Glomerular visceral epithelial cell (primary cell): ENCODE results near the gene PIGW.
"Not testable (repeated sequence)": the region's sequence is repeated elsewhere in the genome, so short reads cannot be mapped to it uniquely, and the experiment has no call there.

Experiments
- DNase-seq: peaks from one replicate; pipeline ENCODE4 v3.0.0-alpha.2; 2016; ENCODE audit errors: extremely low spot score

The PIGW gene

DNA sequence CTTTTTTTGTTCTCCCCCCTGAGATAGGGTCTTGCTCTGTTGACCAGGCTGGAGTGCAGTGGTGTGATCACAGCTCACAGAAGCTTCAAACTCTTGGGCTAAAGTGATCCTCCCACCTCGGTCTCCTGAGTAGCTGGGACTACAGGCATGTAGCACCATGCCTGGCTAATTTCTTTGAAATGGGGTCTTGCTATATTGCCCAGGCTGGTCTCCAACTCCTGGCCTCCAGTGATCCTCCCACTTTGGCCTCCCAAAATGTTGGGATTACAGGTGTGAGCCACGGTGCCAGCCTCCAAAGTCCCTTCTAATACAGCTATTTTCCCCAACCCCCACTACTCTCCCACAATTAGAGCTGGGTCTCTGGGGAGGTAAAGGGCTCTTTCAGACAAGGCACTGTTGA lies 26.3 kb upstream of the PIGW start:
- DNase-seq: not testable (repeated sequence)

DNA sequence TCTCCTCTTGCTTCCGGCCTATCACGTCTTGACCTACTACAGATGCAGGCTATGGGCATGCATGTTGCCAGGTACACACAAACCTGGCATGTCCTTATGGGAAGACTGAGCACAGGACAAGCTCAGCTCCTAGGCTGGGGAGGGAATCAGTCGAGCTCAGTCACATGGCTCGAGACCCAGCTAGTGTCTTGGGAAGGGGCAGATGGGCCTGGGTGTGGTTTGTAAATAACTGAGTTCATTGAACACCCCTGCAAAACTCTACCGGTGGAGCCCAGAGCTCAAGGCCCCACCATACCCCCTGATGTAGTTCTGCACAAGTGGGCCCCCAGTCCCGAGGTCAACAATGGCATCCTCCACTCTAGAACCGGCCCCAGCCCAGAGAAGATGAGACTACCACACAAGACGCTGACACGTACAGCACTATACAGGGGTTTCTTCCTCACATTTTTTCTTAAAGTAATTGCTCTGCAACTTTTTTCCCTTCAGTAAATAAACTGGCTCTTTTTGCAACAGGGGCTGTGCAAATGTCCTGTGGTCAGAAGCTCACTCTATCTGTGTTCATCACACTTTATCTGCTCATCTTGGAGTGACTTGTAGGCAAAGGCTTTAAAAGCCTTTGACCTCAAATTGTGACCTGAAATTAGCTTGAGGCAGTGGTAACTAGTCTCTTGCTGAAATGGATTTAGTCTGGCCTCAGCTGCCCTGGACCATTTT lies 25.4 kb upstream of the PIGW start:
- DNase-seq: no peak

DNA sequence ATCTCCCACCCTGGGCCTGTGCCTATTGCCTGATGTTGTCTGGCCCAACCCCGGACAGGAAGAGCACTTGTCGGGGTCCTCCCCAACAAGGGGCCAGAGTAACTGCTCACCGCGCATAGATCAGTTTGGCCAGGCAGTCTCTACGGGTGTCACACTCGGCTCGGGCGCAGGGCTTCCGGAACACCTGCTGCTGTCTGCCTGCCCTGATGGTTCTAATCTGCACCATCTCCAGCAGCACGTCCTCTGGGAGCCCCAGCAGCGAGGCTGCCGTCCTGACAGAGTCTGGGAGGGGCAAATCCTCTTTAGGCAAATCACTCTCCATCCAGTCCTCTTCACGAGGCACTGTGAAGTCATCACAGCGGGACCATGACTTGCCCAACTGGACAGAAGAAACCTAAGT lies 24.2 kb upstream of the PIGW start:
- DNase-seq: no peak

DNA sequence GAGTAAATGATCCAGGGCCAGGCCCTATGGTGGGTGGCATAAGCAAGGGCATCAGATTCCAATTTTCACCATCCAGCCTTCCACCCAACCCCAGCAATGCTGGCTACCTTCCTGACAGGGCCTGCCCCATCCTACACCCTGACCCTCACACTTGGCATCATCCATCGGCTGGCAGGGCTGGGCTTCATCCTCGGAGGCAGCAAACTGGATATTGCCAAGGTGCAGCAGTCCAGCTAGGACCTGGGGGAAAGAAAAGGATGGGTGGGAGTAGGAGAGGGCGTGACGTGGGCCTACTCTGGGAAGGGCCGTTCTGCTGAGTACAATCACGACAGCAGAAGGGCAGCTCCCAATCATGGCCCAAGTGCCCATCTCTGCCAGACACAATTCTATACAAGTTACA lies 23.6 kb upstream of the PIGW start:
- DNase-seq: no peak

DNA sequence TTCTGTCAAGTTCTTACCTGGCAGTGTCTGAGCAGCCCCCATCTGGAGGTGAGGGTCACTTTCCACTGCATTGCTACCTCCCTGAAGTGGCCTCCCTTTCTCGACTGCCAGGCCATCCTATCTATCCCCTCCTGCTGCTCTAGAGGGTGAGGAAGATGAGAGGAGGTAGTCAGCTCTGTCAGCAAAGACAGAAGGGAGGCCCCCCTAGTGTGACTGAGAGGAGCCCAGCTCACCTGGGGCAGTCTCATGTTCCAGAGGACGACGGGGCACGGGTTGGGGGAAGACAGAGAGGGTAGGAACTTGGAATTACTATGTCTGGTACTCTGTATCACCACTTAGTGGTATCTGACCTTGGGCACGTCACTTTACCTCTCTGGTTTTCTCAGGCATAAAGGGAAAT lies 22.1 kb upstream of the PIGW start:
- no peak for DNase-seq

DNA sequence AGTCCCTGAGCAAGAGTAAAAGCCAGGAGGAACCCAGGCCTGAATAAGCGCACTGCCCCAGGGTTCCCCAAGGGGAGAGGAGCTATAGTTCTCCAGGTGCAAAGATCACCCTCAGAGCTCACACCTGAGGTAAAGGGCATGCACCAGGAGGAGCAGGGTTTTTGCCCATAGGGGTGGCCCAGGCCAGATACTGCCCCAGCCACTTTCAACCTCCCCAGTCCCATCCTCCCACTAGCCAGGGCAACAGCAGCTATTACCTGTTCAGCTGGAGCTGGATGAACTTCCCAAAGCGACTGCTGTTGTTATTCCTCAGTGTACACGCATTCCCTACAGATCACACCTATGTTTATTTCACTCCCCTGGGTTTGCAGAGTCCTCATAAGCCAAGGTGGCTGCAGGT lies 19.9 kb upstream of the PIGW start:
- no peak for DNase-seq

DNA sequence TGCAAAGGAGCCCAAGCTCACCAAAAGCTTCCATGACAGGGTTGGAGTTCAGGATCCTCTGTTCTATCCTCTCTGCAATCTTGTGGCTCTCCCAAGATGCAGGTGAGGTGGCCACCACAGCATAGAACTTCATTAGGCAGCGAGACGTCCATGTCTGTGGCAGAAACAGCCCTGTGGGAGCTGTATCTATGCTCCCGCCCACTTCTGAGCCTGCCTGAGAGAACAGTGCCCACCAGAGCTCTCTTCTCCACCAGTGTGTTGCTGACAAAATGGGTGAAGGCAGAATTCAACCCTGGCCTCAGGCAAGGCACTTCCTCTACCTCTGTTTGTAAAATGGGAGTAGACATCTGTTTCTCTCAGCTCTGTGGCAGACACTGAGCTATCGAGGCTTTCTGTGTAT lies 18.9 kb upstream of the PIGW start:
- no peak for DNase-seq

DNA sequence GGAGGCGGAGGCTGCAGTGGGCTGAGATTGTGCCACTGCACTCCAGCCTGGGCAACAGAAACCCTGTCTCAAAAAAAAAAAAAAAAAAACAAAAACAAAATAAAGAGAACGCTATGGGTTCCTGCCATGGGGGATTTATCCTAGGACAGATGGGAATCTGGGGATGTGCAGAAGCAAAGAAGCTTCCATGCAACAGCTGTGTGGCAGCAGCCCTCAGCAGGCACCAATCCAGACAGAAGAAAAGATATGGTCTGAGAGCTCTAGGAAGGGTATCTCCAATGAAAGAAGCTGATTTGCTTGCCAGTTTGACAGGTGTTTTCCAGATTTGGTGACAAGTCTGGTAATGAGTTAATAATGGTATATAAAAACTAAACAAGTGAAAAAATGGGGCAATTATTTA lies 11.7 kb upstream of the PIGW start:
- no peak for DNase-seq

DNA sequence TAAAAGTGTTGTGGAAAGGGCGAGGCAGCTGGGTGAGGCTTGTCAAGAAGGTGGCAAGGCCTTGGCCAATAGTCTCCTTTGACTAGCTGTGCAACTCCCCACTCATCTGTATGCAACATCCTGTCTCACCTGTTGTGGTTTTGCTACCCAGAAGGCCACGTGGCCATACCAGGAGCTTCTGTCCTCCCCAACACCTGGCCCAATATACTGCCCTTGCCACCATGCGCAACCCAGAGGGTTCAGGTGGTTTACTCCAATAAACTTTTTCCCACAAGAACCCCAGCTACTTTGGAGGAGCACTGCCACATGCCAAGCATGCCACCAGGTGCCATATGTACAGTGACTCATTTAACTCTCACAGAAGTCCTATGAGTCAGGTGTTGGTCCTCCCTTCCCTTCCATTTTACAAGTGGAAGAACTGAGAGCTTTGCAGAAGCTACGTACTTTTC lies 10.3 kb upstream of the PIGW start:
- DNase-seq: no peak

DNA sequence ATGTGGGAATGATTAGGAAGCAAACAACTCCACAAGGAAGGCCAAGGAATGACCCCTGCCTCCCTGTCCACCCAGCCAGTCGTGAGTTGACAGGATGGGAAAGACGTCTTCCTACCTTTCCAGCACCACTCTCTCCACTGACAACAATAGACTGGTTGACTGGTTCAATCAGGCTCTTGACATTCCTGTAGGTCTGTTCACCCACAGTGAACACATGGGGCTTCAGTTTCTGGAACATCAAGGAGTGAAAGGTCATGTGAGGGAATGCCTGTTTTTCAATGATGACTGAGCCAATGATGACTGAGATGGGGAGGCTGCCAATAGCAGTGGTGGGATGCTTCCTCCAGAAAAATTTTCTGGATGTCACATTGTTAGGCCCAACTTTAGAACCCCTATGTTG lies 9.7 kb upstream of the PIGW start:
- DNase-seq: no peak

DNA sequence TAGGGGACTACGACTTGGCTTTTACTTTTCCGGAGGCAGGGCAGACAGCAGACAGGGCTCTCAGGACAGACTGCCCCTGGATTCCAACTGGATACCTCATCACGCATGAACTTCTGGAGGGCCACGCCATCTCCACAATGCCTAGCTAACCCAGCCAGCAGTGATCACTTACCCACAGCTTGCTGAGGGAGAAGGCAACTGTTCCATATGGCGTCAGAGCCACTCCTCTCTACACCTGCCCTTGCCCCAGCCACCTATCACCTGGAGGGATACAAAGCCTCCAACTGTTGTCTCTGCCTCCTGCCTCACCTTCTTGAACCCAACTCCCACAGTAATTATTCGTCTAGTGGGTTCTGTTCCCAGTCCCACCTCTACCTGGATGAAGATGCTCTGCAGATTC lies 8.9 kb upstream of the PIGW start:
- no peak for DNase-seq

DNA sequence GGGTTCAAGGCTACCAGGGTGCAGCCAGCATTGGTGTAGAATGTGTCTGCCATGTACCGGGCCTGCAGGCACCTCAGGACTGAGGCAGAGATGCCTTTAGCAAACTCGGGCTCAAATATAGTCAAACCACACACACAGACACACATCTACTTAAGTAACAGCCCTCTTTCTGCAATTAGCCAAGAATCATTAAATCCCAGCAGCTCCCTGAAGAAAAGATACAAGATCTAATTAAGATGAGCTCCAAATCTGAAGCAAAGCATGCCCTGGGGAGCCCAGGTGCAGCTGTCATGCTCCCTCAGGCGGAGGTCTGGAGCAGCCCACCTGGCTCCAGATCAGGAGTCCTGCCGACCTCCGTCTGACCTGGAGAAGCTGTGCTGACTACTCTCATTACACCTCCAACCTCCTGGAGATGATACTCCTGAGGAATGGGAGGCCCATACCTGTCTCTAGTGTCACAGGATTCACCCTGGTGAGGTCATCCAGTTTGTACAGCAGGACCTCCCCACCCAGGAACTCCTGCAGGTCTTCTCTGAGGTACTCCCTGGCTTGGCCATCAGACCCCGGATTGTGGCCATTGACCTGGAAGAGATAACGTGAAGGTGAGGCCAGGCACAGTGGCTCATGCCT lies 7.1 kb upstream of the PIGW start:
- DNase-seq: no peak

DNA sequence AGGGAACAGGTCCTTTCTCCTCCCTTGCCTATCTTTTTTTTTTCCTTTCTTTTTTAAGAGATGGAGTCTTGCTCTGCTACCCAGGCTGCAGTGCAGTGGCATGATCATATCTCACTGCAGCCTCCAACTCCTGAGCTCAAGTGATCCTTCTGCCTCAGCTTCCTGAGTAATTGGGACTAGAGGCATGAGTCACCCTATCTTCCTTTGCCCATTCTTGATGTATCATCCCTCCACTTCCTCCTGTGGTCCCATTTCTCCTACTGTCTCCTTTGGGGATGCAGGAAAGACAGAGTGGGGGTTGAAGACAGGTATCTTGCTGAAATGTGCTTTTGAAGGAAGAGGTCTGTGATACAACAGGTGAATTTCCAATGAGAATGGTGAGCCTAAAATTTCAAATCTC lies 5.7 kb upstream of the PIGW start:
- DNase-seq: peak; percentile 44

DNA sequence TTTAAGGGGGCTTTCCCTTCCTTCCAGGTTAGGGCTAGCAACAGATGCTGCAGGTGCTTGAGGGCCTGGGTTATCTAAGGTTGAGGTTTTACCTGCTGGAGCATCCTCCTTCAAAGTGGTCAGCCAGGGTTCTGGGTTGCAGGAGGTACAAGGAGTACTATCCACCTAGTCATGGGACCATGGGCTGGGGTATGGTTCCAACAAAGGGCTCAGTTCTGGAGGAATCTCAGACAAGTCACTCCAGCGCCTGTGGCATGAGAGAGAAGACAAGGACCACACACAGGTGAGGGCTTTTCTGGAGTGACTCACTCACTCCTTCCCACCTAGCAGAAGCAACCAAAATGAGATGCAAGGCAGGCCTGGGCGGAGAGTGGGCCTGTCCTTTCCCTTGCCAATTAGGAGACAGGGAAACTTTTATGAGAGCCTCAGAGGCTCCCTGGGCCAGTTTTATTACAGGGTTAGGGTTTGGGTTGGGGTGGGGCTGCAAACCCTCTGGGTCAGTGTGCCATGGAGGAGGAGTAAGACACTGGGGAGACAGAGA lies 2.3 kb upstream of the PIGW start:
- DNase-seq: no peak

DNA sequence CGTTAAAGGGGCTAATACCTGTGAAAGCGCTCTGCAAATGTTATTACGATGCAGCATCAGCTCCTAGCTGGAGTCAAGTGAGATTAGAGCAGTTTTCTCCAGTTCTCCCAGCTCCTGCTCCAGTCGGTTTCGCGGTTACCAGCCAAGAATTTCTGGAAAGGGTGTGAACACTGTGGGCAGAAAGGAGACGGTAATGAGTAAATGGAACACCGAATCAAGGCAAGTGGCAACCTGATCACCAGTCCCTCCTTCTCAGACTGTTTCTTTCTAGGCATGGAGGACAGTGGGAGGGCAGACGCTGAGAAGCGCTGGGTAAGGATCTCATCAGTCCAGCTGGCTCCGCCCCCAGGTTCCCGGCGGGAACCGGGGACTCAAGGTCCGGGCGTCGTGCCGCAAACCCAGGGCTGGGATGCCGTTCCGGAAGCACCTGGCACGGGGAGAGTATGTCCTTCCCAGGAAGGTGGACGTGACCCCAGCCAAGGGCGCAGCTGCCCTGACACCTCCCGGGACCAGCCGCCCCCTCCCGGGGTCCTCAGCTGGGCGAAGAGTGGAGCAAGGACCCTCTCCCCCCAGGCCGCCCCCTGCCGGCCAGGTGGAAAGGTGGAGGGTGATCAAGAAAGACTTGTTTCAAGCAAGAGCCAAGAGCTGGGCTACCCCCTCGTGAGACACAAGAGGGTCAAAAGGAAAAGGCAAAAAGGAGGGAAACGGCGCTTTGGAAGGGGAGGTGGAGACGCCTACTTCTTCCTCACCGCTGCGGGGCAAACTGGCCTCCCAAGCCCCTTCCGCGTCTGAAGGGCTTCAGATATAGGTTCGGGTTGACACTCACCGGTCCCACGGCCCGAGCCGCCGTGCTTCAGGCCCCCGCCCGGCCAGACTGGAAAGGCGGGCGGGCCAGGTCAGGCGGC lies 600 bp upstream of the PIGW start:
- DNase-seq: peak; percentile 78

DNA sequence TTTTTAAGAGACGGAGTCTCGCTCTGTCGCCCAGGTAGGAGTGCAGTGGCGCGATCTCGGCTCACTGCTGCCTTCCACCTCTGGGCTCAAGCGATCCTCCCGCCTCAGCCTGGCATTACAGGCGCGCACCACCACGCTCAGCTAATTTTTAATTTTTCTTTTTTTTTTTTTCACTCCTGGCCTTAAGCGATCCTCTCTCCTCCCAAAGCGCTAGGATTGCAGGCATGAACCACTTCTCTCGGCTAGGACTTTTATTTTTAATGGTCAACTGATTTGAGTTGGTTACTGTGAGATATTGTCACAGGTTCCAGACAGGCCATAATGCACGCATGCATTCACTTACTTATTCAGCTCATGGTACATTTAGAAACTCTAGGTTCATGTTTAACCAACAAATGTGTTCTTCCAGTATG lies 888 bp downstream of the PIGW start:
- DNase-seq: no peak

DNA sequence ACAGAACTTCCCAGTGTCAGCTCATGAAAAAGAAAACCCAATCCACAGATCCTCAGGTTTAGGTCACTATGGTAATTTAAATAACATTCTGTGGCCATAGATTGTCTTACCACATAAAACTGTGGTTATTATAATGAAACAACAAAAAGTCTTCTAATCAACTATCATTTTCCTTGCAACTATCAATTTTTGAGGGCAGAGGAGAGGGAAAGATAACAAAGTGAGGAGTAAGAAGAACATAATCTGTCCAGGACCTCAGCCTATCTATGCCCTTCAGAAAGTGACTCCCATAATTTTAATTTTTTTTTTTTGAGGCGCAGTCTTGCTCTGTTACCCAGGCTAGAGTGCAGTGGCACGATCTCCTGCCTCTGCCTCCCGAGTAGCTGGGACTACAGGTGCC lies 5.9 kb downstream of the PIGW start:
- DNase-seq: no peak

DNA sequence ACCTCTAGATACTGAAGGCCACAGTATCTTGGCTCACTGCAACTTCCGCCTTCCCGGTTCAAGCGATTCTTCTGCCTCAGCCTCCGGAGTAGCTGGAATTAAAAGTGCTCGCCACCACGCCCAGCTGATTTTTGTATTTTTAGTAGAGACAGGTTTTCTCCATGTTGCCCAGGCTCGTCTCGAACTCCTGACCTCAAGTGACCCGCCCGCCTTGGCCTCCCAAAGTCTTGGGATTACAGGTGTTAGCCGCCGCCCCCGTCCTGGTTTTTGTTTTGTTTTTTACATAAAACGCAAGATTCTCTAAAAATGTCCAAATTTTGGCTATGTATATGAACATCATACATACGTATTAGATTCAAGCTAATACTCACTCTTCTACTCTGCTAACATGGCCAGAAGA lies 8.0 kb downstream of the PIGW start:
- DNase-seq: no peak

DNA sequence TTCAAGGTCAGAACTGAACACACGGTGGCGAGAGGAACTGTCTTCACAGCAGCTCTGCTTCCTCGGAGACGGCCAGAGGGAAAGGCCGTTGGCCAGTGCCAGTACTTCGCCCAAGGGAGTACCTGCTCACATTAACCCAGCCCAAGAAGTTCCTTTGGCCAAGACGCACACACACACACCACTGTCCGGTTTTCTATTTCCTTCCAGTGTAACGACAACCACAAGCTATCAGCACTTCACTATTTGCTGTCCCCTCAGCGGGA lies 9.2 kb downstream of the PIGW start:
- DNase-seq: peak; percentile 61

DNA sequence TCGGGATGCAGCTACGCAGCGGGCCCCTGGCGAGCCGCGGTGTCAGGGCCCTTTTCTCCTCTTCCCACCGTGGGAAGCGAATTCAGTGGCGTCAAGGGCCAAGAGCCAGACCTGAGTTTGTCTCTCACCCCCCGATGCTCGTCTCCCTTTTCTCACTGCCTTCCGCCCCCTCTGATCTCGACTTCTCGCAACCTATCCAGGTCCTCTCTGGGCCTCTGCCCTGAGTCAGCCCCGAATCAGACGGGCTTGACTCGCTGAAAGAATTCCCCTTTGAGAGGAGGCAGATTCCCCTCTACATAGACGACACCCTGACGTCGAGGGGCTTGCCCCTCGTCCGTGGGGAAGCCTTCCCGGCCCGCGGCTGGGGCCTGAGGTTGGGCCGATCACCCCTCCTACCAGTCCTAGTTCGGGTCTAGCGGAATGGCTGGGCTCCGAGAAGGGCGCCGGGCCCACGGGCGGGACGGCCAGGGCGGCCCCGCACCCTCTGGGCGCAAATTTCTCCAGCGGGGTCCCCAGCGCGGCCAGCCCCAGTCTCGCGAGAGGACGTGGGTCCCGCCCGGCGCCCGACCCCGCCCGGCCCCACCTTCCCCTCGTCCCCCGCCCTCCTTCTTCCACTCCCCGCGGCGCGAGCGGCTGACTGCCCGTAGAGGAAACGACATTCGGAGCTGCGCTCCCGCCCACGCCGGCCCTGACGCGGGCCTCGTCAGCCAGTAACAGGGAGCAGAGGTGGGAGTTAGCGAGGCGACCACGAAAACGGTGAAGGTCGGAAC lies 9.7 kb downstream of the PIGW start, which contains the start of gene GGNBP2:
GGNBP2 (plus strand) TSS at position 613 of the 770 bp plus-strand sequence. CDS start 806 bp downstream, outside the sequence.
- peak; percentile 94 for DNase-seq

DNA sequence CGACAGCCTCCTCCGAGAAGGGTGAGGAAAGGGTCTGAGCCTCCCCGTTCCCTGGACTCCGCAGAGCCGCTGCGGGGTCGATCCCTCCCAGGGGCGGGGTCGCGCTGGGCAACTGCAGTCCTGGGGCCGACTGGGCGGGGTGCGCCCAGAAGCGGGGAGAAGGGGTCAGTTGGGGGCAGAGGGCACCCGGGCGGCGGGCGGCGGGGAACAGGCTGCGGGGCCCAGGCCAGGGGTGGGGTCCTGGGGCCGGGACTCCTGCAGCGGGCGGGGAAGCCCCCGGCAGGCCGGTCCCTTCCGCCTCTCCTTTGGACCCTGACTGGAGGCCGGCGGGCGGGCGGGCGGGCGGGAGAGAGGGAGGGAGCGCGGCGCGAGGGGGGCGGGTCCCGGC lies 10.3 kb downstream of the PIGW start:
- no peak for DNase-seq
